SK-N-SH (cell line): Measurements from ENCODE around the gene CCS. TPM values are rescaled to one million over a fixed set of nuclear protein-coding genes. Genes with fewer than 3 reads are reported as not detected.

Experiments used
- CTCF ChIA-PET: fragments of 300-600, 350-600 bp; formaldehyde crosslinking; extraction: SDS; loops from one replicate; lab custom pipeline; 2021; lab: Yijun Ruan, JAX
- POLR2A ChIA-PET: fragments of 350-600 bp; sonication (Branson Sonifier 250); formaldehyde crosslinking; extraction: SDS; loops from one replicate; lab custom pipeline; 2020; ENCODE audit warnings: antibody characterized with exemption, inconsistent platforms; lab: Yijun Ruan, JAX
- DNase-seq: peaks from one replicate; pipeline ENCODE4 v3.0.0; 2012
- H2AFZ ChIP-seq: fragments of 200-600 bp; sonication (generic); 2 replicates; pipeline ENCODE4 v1.8.1; 2016; ENCODE audit warnings: antibody characterized with exemption, mild to moderate bottlenecking, low read depth
- H3F3A ChIP-seq: fragments of 200-600 bp; sonication (generic); replicated peaks from 2 replicates; pipeline ENCODE3; 2016; ENCODE audit warnings: antibody characterized with exemption, mild to moderate bottlenecking; ENCODE audit not compliant: insufficient read depth
- H3K27ac ChIP-seq, 2 experiments: fragments of 200-500 bp in 1 of 2; fragments of 200-600 bp in 1 of 2; sonication (Bioruptor generic) in 1 of 2; sonication (generic), shearing (Covaris generic) in 1 of 2; 2 replicates each; pipeline versions ENCODE4 v1.5.1 to v1.6.1; 2014 to 2016; ENCODE audit warnings: low read depth in 2 of 2, inconsistent platforms in 1 of 2, low read length in 1 of 2, mild to moderate bottlenecking in 1 of 2, mixed read lengths in 1 of 2
- H3K27me3 ChIP-seq: fragments of 200-600 bp; sonication (generic), shearing (Covaris generic); 2 replicates; pipeline ENCODE4 v1.6.1; 2016; ENCODE audit warnings: mixed run types; ENCODE audit not compliant: insufficient read depth
- H3K36me3 ChIP-seq, 2 experiments: fragments of 200-500 bp in 1 of 2; fragments of 200-600 bp in 1 of 2; sonication (Bioruptor generic) in 1 of 2; sonication (generic) in 1 of 2; replicated peaks in 1 of 2; 2 replicates each; pipeline versions ENCODE3 to v1.5.1; 2014 to 2016; ENCODE audit warnings: low read length in 1 of 2, mild to moderate bottlenecking in 1 of 2; ENCODE audit not compliant: insufficient read depth in 2 of 2, control insufficient read depth in 1 of 2
- H3K4me1 ChIP-seq, 2 experiments: fragments of 200-500 bp in 1 of 2; fragments of 200-600 bp in 1 of 2; sonication (Bioruptor generic) in 1 of 2; sonication (generic), shearing (Covaris generic) in 1 of 2; 2 replicates each; pipeline versions ENCODE4 v1.5.1 to v1.6.1; 2014 to 2016; ENCODE audit warnings: low read depth in 1 of 2, low read length in 1 of 2, mixed run types in 1 of 2; ENCODE audit not compliant: insufficient read depth in 2 of 2, control insufficient read depth in 1 of 2
- H3K4me2 ChIP-seq: fragments of 200-600 bp; sonication (generic), shearing (Covaris generic); 2 replicates; pipeline ENCODE4 v1.6.1; 2017; ENCODE audit warnings: mixed run types
- H3K4me3 ChIP-seq, 2 experiments: fragments of 200-500 bp in 1 of 2; fragments of 200-600 bp in 1 of 2; sonication (Bioruptor generic) in 1 of 2; sonication (generic), shearing (Covaris generic) in 1 of 2; 2 replicates each; pipeline versions ENCODE4 v1.5.1 to v1.8.1; 2014 to 2016; ENCODE audit warnings: low read depth in 2 of 2, inconsistent platforms in 1 of 2, low read length in 1 of 2, mild to moderate bottlenecking in 1 of 2, mixed read lengths in 1 of 2, moderate library complexity in 1 of 2
- H3K79me2 ChIP-seq: fragments of 200-600 bp; sonication (generic); 2 replicates; pipeline ENCODE4 v1.8.1; 2017; ENCODE audit warnings: mild to moderate bottlenecking; ENCODE audit not compliant: insufficient read depth
- H3K9ac ChIP-seq: fragments of 200-600 bp; sonication (generic); 2 replicates; pipeline ENCODE4 v1.6.1; 2017; ENCODE audit warnings: mixed run types
- H3K9me2 ChIP-seq: fragments of 200-600 bp; sonication (generic); 2 replicates; pipeline ENCODE4 v1.6.1; 2017; ENCODE audit warnings: mixed run types
- H3K9me3 ChIP-seq: fragments of 200-600 bp; sonication (generic); 2 replicates; pipeline ENCODE4 v1.6.1; 2017; ENCODE audit warnings: mixed run types, mild to moderate bottlenecking, moderate library complexity
- H4K20me1 ChIP-seq: fragments of 200-600 bp; sonication (generic); 2 replicates; pipeline ENCODE4 v1.6.1; 2017; ENCODE audit warnings: mild to moderate bottlenecking, mixed run types; ENCODE audit not compliant: insufficient read depth
- CTCF ChIP-seq: fragments of 200-600 bp; sonication (generic); IDR thresholded peaks from 2 replicates; pipeline ENCODE4 v1.6.1; 2017; ENCODE audit warnings: antibody characterized with exemption, mild to moderate bottlenecking, moderate library complexity
- EP300 ChIP-seq, 2 experiments: IDR thresholded peaks; 2 replicates each; pipeline versions ENCODE4 v1.4.0 to v1.6.1; 2012; ENCODE audit warnings: borderline replicate concordance in 1 of 2, low read depth in 1 of 2, low read length in 1 of 2
- EZH2phosphoT487 ChIP-seq: fragments of 200-600 bp; sonication (generic); IDR thresholded peaks from 2 replicates; pipeline ENCODE4 v1.6.1; 2017; ENCODE audit warnings: low read depth, mixed run types, mild to moderate bottlenecking, antibody characterized with exemption, moderate library complexity, borderline replicate concordance
- FOSL2 ChIP-seq: IDR thresholded peaks from 2 replicates; pipeline ENCODE4 v1.4.0; 2012; ENCODE audit warnings: low read depth, mild to moderate bottlenecking, moderate library complexity, borderline replicate concordance
- FOXJ3 ChIP-seq: sonication (generic); formaldehyde crosslinking; IDR thresholded peaks from 2 replicates; pipeline ENCODE4 v1.5.1; 2020; ENCODE audit warnings: mild to moderate bottlenecking, missing genetic modification reagents
- FOXM1 ChIP-seq: IDR thresholded peaks from 2 replicates; pipeline ENCODE4 v1.4.0; 2012; ENCODE audit warnings: low read depth, mild to moderate bottlenecking
- MAX ChIP-seq: IDR thresholded peaks from 2 replicates; pipeline ENCODE4 v1.4.0; 2012; ENCODE audit warnings: low read depth
- MXI1 ChIP-seq: IDR thresholded peaks from 2 replicates; pipeline ENCODE4 v1.6.1; 2012; ENCODE audit warnings: mild to moderate bottlenecking, low read depth, low read length, improper control_type of control experiment
- NRF1 ChIP-seq: IDR thresholded peaks from 2 replicates; pipeline ENCODE4 v1.6.1; 2012; ENCODE audit warnings: low read depth, mild to moderate bottlenecking, low read length
- POLR2AphosphoS5 ChIP-seq: IDR thresholded peaks from 2 replicates; pipeline ENCODE4 v1.6.1; 2012; ENCODE audit warnings: low read depth, low read length
- RAD21 ChIP-seq: IDR thresholded peaks from 2 replicates; pipeline ENCODE4 v1.6.1; 2012; ENCODE audit warnings: mild to moderate bottlenecking, low read length
- RCOR1 ChIP-seq: fragments of 150-350 bp; IDR thresholded peaks from 2 replicates; pipeline ENCODE4 v1.6.1; 2017; ENCODE audit warnings: antibody characterized with exemption, low read length
- RXRA ChIP-seq: IDR thresholded peaks from 2 replicates; pipeline ENCODE4 v1.4.0; 2012; ENCODE audit warnings: low read depth, mild to moderate bottlenecking, borderline replicate concordance
- TCF12 ChIP-seq: IDR thresholded peaks from 2 replicates; pipeline ENCODE4 v1.4.0; 2012
- TEAD4 ChIP-seq: IDR thresholded peaks from 2 replicates; pipeline ENCODE4 v1.4.0; 2012; ENCODE audit warnings: mild to moderate bottlenecking, borderline replicate concordance; ENCODE audit not compliant: insufficient read depth
- YY1 ChIP-seq: IDR thresholded peaks from 2 replicates; pipeline ENCODE4 v1.4.0; 2012; ENCODE audit warnings: low read depth, mild to moderate bottlenecking
- WGBS: methylation state at CpG from one replicate; pipeline ENCODE4 v1.1.6; 2017; ENCODE audit warnings: low lambda C conversion rate; 5-methylcytosine and 5-hydroxymethylcytosine counted together
- polyA plus RNA-seq, 3 experiments: library from polyadenylated mRNA; depleted of rRNA; stranded (reverse); fragments of >200 nt; gene quantifications; 2 replicates each; pipeline ENCODE4 v1.2.3, GENCODE V29; 2012
- TF ChIP-seq, protein P1 (sequence below): IDR thresholded peaks from 2 replicates; pipeline ENCODE4 v1.4.0; 2012; ENCODE audit warnings: low read depth, borderline replicate concordance
- TF ChIP-seq, protein P2 (sequence below): IDR thresholded peaks from 2 replicates; pipeline ENCODE4; 2012
- TF ChIP-seq, protein P3 (sequence below): IDR thresholded peaks from 2 replicates; pipeline ENCODE4 v1.6.1; 2012; ENCODE audit warnings: mild to moderate bottlenecking, low read depth, low read length, moderate library complexity

Gene CCS
- polyA plus RNA-seq, 1 of the 3 experiments (the other 2 are of a cell fraction), result 56.1 TPM

DNA sequence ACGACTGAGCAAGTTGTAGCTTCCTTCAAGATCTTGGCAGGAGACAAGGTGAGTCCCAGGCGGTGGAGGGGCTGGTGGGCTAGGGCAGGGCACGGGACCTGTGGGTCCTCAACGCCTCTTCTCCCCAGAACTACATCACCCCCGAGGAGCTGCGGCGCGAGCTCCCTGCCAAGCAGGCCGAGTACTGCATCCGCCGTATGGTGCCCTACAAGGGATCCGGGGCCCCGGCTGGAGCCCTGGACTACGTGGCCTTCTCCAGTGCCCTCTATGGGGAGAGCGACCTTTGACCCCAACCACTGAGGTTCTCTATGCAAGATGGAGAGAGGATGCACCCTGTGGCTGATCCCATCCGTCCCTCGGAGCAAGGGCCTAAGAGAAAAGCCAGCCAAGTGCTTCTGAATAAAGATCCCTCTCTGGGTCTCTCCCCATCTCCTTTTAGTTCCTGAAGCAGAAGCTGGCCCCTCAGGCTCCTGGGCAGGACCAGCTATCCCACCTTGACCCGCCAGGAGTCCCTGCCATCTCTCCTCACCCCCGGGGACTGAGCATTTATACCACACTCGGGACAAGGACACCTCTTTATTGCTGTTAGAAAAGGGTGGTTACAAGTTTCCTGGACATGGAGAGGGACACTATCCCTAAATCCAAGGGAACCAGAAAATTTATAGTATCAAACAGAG, 29.9 kb upstream of the CCS start (continued):
- TF ChIP-seq, protein P1, sequence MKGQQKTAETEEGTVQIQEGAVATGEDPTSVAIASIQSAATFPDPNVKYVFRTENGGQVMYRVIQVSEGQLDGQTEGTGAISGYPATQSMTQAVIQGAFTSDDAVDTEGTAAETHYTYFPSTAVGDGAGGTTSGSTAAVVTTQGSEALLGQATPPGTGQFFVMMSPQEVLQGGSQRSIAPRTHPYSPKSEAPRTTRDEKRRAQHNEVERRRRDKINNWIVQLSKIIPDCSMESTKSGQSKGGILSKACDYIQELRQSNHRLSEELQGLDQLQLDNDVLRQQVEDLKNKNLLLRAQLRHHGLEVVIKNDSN, result no peak
- TF ChIP-seq TCF12, result no peak

- no peaks in the 10 kb centered on the region for H3K36me3 ChIP-seq
- no peaks in the 10 kb centered on the region for H4K20me1 ChIP-seq
- no peaks in the 10 kb centered on the region for H3K27me3 ChIP-seq
- POLR2A ChIA-PET, result no interaction called here
- WGBS, result 94% methylated on average over 9 of the region's 10 CpGs
- H3K27ac ChIP-seq, result no peak overlapping the region
- TF ChIP-seq FOXM1 (no peak), EP300 (IDR thresholded peaks at IDR 0.05; ENCODE audit: borderline replicate concordance in 1 of 2, low read depth in 1 of 2, low read length in 1 of 2) (no peak), NRF1 (no peak), MAX (no peak), FOSL2 (no peak), YY1 (no peak), CTCF (no peak), MXI1 (no peak), RCOR1 (no peak), TCF12 (no peak), POLR2AphosphoS5 (no peak), RAD21 (no peak), RXRA (no peak), TEAD4 (no peak), EZH2phosphoT487 (no peak), FOXJ3 (CRISPR knock-in tag) (no peak)
- TF ChIP-seq, protein P2, sequence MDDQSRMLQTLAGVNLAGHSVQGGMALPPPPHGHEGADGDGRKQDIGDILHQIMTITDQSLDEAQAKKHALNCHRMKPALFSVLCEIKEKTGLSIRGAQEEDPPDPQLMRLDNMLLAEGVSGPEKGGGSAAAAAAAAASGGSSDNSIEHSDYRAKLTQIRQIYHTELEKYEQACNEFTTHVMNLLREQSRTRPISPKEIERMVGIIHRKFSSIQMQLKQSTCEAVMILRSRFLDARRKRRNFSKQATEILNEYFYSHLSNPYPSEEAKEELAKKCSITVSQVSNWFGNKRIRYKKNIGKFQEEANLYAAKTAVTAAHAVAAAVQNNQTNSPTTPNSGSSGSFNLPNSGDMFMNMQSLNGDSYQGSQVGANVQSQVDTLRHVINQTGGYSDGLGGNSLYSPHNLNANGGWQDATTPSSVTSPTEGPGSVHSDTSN, result no peak
- TF ChIP-seq, protein P1, result no peak
- TF ChIP-seq, protein P3, sequence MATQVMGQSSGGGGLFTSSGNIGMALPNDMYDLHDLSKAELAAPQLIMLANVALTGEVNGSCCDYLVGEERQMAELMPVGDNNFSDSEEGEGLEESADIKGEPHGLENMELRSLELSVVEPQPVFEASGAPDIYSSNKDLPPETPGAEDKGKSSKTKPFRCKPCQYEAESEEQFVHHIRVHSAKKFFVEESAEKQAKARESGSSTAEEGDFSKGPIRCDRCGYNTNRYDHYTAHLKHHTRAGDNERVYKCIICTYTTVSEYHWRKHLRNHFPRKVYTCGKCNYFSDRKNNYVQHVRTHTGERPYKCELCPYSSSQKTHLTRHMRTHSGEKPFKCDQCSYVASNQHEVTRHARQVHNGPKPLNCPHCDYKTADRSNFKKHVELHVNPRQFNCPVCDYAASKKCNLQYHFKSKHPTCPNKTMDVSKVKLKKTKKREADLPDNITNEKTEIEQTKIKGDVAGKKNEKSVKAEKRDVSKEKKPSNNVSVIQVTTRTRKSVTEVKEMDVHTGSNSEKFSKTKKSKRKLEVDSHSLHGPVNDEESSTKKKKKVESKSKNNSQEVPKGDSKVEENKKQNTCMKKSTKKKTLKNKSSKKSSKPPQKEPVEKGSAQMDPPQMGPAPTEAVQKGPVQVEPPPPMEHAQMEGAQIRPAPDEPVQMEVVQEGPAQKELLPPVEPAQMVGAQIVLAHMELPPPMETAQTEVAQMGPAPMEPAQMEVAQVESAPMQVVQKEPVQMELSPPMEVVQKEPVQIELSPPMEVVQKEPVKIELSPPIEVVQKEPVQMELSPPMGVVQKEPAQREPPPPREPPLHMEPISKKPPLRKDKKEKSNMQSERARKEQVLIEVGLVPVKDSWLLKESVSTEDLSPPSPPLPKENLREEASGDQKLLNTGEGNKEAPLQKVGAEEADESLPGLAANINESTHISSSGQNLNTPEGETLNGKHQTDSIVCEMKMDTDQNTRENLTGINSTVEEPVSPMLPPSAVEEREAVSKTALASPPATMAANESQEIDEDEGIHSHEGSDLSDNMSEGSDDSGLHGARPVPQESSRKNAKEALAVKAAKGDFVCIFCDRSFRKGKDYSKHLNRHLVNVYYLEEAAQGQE, result no peak
- no peak overlapping the region for H2AFZ ChIP-seq
- peaks cover 0 to 7% of the 10 kb centered on the region in 2 experiments; a peak in 1 of 4 replicates for H3K4me1 ChIP-seq
- no peaks in the 10 kb centered on the region for H3K9me2 ChIP-seq
- CTCF ChIA-PET, result interaction anchor here (0.6 to 1.1 kb wide), 4 partner anchors 15 to 270 kb away, joined by 3 to 4 read pairs (median 4); partner anchors contain the start of gene RBM4B
- H3K4me2 ChIP-seq, result no peak overlapping the region
- no peak overlapping the region for H3K9ac ChIP-seq
- H3K79me2 ChIP-seq, result no peaks in the 10 kb centered on the region
- no peaks in the 10 kb centered on the region for H3K9me3 ChIP-seq
- no peak overlapping the region for H3K4me3 ChIP-seq
- H3F3A ChIP-seq, result no peaks in the 10 kb centered on the region
- DNase-seq, result no peak
Observed at GRCh38 chr11:66563832-66564231, 29.2 kb upstream of the CCS start.
